GM12875 (cell line): Measurements from ENCODE around the gene TENT4A.

Source experiments
- H3K4me3 ChIP-seq: one replicate; pipeline ENCODE4 v1.5.1; 2011; ENCODE audit warnings: low read depth, low read length, control low read depth
- TF ChIP-seq, protein P1 (sequence below): IDR thresholded peaks from 2 replicates; pipeline ENCODE4 v1.5.1; 2011; ENCODE audit warnings: low read depth, mild to moderate bottlenecking, control low read depth, inconsistent platforms, low read length, moderate library complexity, borderline replicate concordance; ENCODE audit not compliant: insufficient read depth

The TENT4A gene

DNA sequence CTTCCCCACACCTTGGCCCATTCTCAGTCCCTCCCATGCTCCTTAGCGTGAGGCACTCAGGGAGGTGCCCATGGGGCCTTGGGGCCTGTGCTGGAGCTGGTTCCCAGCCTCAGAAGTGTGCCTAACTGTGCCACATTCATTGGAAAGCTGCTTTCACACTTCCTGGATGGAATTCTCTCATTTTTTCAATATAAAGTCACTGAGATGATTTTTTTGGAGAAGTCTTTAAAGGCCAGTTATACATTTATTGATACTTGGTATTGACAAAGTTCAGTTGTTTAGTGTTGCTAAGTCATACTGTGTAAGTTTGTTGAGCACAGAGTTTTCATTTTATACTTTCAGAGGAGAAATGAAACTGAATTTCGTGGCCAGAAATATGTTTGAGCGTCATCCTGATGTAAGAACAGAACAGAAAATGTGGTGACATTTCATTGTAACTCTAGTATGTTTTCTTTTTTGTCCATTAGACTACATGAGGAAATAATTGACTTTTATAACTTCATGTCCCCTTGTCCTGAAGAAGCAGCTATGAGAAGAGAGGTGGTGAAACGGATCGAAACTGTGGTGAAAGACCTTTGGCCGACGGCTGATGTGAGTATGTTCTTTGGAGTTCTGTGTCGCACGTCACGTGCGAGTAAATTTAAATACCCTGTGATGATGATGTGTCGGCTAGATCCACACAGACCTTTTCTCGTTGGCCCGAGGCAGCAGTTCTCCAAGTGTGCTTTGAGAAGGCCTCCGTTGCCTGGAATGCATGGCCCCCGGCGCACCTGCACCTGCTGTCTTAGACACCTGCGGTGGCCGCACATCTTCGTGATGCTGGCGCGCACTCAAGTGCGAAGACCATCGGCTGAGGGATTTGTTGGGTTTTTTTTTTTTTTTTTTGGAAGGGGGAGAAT, 24.1 kb downstream of the TENT4A start:
- no peak overlapping the region for H3K4me3 ChIP-seq
- TF ChIP-seq, protein P1, sequence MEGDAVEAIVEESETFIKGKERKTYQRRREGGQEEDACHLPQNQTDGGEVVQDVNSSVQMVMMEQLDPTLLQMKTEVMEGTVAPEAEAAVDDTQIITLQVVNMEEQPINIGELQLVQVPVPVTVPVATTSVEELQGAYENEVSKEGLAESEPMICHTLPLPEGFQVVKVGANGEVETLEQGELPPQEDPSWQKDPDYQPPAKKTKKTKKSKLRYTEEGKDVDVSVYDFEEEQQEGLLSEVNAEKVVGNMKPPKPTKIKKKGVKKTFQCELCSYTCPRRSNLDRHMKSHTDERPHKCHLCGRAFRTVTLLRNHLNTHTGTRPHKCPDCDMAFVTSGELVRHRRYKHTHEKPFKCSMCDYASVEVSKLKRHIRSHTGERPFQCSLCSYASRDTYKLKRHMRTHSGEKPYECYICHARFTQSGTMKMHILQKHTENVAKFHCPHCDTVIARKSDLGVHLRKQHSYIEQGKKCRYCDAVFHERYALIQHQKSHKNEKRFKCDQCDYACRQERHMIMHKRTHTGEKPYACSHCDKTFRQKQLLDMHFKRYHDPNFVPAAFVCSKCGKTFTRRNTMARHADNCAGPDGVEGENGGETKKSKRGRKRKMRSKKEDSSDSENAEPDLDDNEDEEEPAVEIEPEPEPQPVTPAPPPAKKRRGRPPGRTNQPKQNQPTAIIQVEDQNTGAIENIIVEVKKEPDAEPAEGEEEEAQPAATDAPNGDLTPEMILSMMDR = no peak

DNA sequence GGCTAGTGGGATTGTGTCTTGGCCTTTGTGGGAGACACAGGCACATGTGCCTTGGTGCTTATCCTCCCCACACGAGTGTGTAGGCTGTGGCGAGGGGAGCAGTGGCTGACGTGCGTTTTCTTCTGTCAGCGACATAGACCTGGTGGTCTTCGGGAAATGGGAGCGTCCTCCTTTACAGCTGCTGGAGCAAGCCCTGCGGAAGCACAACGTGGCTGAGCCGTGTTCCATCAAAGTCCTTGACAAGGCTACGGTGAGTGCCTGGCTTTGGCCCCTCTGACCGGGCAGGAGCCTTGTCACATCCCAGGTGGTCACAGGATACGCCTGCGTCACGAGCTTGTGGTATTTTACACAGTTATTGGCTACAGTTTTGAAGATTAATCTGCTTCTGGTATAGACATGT, 26.4 kb downstream of the TENT4A start:
- H3K4me3 ChIP-seq = no peak overlapping the region
- TF ChIP-seq, protein P1 = no peak

DNA sequence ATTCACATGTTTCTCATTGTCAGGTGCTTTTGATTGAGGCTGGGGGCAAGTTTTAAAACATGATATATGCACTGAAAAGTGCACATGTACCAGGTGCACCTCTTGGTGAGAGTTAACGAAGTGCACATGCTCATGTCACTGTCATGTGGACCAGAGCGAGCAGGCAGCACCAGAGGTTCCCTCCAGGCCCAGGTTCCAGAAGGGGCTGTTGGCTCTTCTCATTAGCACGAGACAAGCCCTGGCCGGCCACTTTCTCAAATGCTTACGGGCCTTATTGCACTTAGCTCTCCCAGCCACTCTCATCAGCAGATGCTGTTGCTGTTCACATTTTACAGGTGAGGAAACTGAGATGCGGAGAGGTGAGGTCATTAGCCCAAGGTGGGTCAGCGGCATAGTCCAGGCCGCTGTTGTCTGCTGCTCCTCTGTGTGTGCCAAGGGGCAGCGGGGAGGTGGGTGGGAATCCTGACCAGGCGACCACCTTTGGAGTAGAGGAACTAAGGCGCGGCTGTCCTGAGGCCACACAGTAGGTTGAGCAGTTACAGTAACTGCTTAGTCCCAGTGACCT, 27.4 kb downstream of the TENT4A start:
- TF ChIP-seq, protein P1 = no peak
- H3K4me3 ChIP-seq = no peak overlapping the region

DNA sequence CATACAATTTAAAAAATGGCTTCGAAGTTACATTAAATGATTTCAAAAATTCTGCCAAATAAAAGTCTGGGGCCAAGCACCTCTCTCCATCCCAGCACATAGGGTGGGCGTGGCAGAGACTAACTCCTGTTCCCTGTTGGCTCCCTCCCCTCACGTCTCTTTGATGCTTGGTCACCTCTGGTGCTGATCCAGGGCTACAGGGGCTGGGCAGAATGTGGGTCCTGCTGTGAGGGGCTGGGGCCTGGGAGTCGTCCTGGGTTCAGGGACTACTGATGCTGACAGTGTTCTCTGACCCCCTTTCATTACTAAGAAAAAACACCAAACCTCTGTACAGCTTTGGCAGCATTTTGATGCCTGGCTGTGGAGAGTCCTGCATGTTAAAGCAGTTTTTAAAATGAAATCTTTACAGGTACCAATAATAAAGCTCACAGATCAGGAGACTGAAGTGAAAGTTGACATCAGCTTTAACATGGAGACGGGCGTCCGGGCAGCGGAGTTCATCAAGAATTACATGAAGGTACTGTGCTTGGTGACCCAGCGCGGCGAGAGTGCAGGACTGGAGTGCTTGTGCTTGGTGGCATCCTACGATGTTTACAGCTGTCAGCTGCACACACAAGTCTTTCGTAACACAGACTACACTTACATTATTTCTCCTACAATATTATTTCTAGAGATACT, 29.0 kb downstream of the TENT4A start:
- TF ChIP-seq, protein P1 = no peak
- H3K4me3 ChIP-seq = no peak overlapping the region

DNA sequence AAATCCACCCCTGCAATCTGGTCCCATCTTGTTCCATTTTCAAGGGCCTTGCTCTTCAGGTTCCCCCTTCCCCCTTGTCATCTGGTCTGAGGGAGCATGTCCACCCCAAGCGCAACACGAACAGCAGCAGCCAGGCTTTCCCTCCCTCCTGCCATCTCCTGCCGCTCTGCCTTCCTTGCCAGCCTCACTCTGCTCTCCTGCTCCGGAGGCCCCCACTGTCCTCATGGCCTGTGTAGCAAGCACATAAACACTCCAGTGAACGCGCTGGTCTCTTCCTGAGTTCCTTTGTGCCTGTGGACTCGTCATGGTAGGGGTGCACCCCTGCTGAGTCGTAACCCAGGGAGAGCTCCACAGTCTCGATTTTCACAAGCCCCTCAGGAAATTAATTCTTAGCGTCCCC, 29.9 kb downstream of the TENT4A start:
- no peak overlapping the region for H3K4me3 ChIP-seq
- TF ChIP-seq, protein P1 = no peak

DNA sequence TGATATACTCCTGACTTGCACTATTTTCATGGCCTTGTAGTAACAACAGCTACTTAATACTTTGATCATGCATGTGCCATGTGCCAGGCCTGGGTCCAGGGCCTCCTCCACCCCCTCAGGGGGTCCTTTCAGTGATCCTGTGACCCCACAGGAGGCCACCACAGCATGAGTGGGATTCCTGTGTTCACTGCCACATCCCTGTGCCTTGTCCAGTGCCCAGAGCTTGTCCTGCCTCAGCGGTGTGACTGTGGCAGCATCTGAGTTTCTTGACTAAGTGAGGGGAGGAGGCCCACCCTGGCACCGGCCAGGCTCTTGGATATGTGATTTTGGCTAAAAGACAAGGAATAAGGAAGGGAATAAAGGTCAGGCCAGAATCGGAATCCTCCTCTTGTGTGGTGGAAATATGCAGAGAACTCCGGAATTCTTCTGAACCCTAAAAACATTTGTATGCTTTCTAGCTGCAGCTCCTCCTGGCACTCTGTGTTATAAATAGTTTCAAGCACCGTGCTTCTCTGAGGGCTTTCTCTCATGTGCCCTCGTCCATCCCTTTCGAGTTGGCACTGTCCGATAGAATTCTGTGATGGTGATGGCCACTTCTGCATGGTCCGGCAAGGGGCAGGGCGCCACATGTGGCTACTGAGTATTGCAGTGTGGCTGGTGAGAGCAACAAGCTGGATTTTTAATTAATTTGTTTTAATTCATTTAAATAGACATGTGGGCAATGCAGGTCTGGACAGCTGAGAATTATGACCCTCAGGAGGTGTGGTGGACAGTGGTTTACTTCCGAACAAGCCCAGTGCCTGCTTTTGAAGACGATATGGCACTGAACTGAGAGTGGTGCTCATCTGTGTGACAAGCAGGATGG, 31.8 kb downstream of the TENT4A start:
- H3K4me3 ChIP-seq = no peak overlapping the region
- TF ChIP-seq, protein P1 = no peak
